Measurements from ENCODE around the gene GAGE12E. TPM values are rescaled to one million over a fixed set of nuclear protein-coding genes. Genes with fewer than 3 reads are reported as not detected.
"Not testable (repeated sequence)": the region's sequence is repeated elsewhere in the genome, so short reads cannot be mapped to it uniquely, and the experiment has no call there.

GAGE12E gene
- not detected for total RNA-seq

GRCh38 chrX:49550989-49551388 lies at the start of gene GAGE12E:
GAGE12E (plus strand) TSS chrX:49551289; CDS start chrX:49552444, 1,155 bp downstream.
- intact Hi-C loops (cut with DNase I); H3K9me3 ChIP-seq; H3K36me3 ChIP-seq (replicated peaks in 1 of 2; ENCODE audit: insufficient read depth in 1 of 2, low read depth in 2 of 2); H3K4me3 ChIP-seq; DNase-seq; ATAC-seq; H3K27me3 ChIP-seq; H3K4me1 ChIP-seq; H3K27ac ChIP-seq: not testable (repeated sequence)
- no CpG with 5 or more reads among the region's 16 CpGs for WGBS, 2 donors

- WGBS, 2 donors, result no CpG with 5 or more reads among the region's 16 CpGs
- intact Hi-C loops (cut with DNase I); H3K27me3 ChIP-seq; H3K36me3 ChIP-seq (replicated peaks in 1 of 2; ENCODE audit: insufficient read depth in 1 of 2, low read depth in 2 of 2); ATAC-seq; H3K4me3 ChIP-seq; H3K27ac ChIP-seq; H3K9me3 ChIP-seq; DNase-seq; H3K4me1 ChIP-seq: not testable (repeated sequence)
Measured at GRCh38 chrX:49531877-49532276, 19.2 kb upstream of the GAGE12E start, which contains the start of gene GAGE12C. GAGE12C (plus strand) TSS chrX:49532177; CDS start chrX:49533332, 1,155 bp downstream.

- DNase-seq; ATAC-seq; H3K9me3 ChIP-seq; H3K4me1 ChIP-seq; H3K36me3 ChIP-seq (replicated peaks in 1 of 2; ENCODE audit: insufficient read depth in 1 of 2, low read depth in 2 of 2); H3K4me3 ChIP-seq; H3K27me3 ChIP-seq; intact Hi-C loops (cut with DNase I); H3K27ac ChIP-seq: not testable (repeated sequence)
- no CpG with 5 or more reads among the region's 16 CpGs for WGBS, 2 donors
Measured at GRCh38 chrX:49541433-49541832, 9.7 kb upstream of the GAGE12E start, which contains the start of gene GAGE12D. GAGE12D (plus strand) TSS chrX:49541733; CDS start chrX:49542888, 1,155 bp downstream.

- H3K36me3 ChIP-seq (replicated peaks in 1 of 2; ENCODE audit: insufficient read depth in 1 of 2, low read depth in 2 of 2); H3K27me3 ChIP-seq; DNase-seq; H3K9me3 ChIP-seq; H3K4me3 ChIP-seq; ATAC-seq; H3K27ac ChIP-seq; H3K4me1 ChIP-seq; intact Hi-C loops (cut with DNase I): not testable (repeated sequence)
- WGBS, 2 donors, result no CpG with 5 or more reads among the region's 16 CpGs
Measured at GRCh38 chrX:49560542-49560941, 9.5 kb downstream of the GAGE12E start, which contains the start of gene GAGE12F. GAGE12F (plus strand) TSS chrX:49560842; CDS start chrX:49561997, 1,155 bp downstream.

- WGBS, 2 donors, result 100% methylated on average over 4 of the region's 11 CpGs; no CpG with 5 or more reads in 1 of the 2 donors
- H3K4me3 ChIP-seq; H3K9me3 ChIP-seq; H3K27ac ChIP-seq; ATAC-seq; intact Hi-C loops (cut with DNase I); H3K36me3 ChIP-seq (replicated peaks in 1 of 2; ENCODE audit: insufficient read depth in 1 of 2, low read depth in 2 of 2); H3K4me1 ChIP-seq; H3K27me3 ChIP-seq: not testable (repeated sequence)
- peak in 1 of 4 donors; percentile 3 for DNase-seq
Measured at GRCh38 chrX:49568728-49569127, 17.6 kb downstream of the GAGE12E start.

GRCh38 chrX:49569152-49569551 lies 18.1 kb downstream of the GAGE12E start:
- H3K4me1 ChIP-seq; H3K27me3 ChIP-seq; H3K36me3 ChIP-seq (replicated peaks in 1 of 2; ENCODE audit: insufficient read depth in 1 of 2, low read depth in 2 of 2); H3K27ac ChIP-seq; H3K9me3 ChIP-seq; intact Hi-C loops (cut with DNase I); ATAC-seq; H3K4me3 ChIP-seq: not testable (repeated sequence)
- WGBS, 2 donors, result 71% methylated on average over 7 of the region's 13 CpGs; no CpG with 5 or more reads in 1 of the 2 donors
- DNase-seq, result peak in 1 of 4 donors; percentile 1

GRCh38 chrX:49570100-49570499 lies 19.0 kb downstream of the GAGE12E start, which contains the start of gene GAGE12G:
GAGE12G (plus strand) TSS chrX:49570400; CDS start chrX:49571555, 1,155 bp downstream.
- H3K4me3 ChIP-seq; H3K36me3 ChIP-seq (replicated peaks in 1 of 2; ENCODE audit: insufficient read depth in 1 of 2, low read depth in 2 of 2); H3K4me1 ChIP-seq; H3K27ac ChIP-seq; intact Hi-C loops (cut with DNase I); H3K27me3 ChIP-seq; DNase-seq; H3K9me3 ChIP-seq; ATAC-seq: not testable (repeated sequence)
- WGBS, 2 donors, result no CpG with 5 or more reads among the region's 16 CpGs

- ATAC-seq; DNase-seq; H3K9me3 ChIP-seq; H3K4me1 ChIP-seq; H3K27me3 ChIP-seq; intact Hi-C loops (cut with DNase I); H3K27ac ChIP-seq; H3K36me3 ChIP-seq (replicated peaks in 1 of 2; ENCODE audit: insufficient read depth in 1 of 2, low read depth in 2 of 2); H3K4me3 ChIP-seq: not testable (repeated sequence)
- WGBS, 2 donors, result no CpG with 5 or more reads among the region's 16 CpGs
Measured at GRCh38 chrX:49579649-49580048, 28.6 kb downstream of the GAGE12E start, which contains the start of gene GAGE12H. GAGE12H (plus strand) TSS chrX:49579949; CDS start chrX:49581104, 1,155 bp downstream.

- no CpG with 5 or more reads among the region's 16 CpGs for WGBS, 2 donors
- ATAC-seq; H3K4me3 ChIP-seq; H3K4me1 ChIP-seq; intact Hi-C loops (cut with DNase I); DNase-seq; H3K36me3 ChIP-seq (replicated peaks in 1 of 2; ENCODE audit: insufficient read depth in 1 of 2, low read depth in 2 of 2); H3K9me3 ChIP-seq; H3K27ac ChIP-seq; H3K27me3 ChIP-seq: not testable (repeated sequence)
Measured at GRCh38 chrX:49589196-49589595, 38.1 kb downstream of the GAGE12E start, which contains the start of gene GAGE2A. GAGE2A (plus strand) TSS chrX:49589496; CDS start chrX:49590651, 1,155 bp downstream.

GRCh38 chrX:49589769-49590478 lies 38.8 kb downstream of the GAGE12E start:
- H3K4me1 ChIP-seq; H3K9me3 ChIP-seq; H3K27me3 ChIP-seq; H3K36me3 ChIP-seq (replicated peaks in 1 of 2; ENCODE audit: insufficient read depth in 1 of 2, low read depth in 2 of 2); H3K27ac ChIP-seq; H3K4me3 ChIP-seq; intact Hi-C loops (cut with DNase I); ATAC-seq: not testable (repeated sequence)
- DNase-seq, result peak in 2 of 4 donors; percentile 6 to 24
- 88 to 89% methylated on average over 27 to 30 of the region's 37 CpGs for WGBS, 2 donors

GRCh38 chrX:49590488-49590887 lies 39.4 kb downstream of the GAGE12E start:
- intact Hi-C loops (cut with DNase I); H3K4me1 ChIP-seq; H3K4me3 ChIP-seq; DNase-seq; H3K9me3 ChIP-seq; ATAC-seq; H3K36me3 ChIP-seq (replicated peaks in 1 of 2; ENCODE audit: insufficient read depth in 1 of 2, low read depth in 2 of 2); H3K27me3 ChIP-seq; H3K27ac ChIP-seq: not testable (repeated sequence)
- WGBS, 2 donors, result 88 to 92% methylated on average over 12 to 15 of the region's 17 CpGs

- intact Hi-C loops (cut with DNase I); H3K27ac ChIP-seq; DNase-seq; H3K4me3 ChIP-seq; H3K9me3 ChIP-seq; H3K4me1 ChIP-seq; ATAC-seq; H3K27me3 ChIP-seq; H3K36me3 ChIP-seq (replicated peaks in 1 of 2; ENCODE audit: insufficient read depth in 1 of 2, low read depth in 2 of 2): not testable (repeated sequence)
- WGBS, 2 donors, result no CpG with 5 or more reads among the region's 16 CpGs
Measured at GRCh38 chrX:49598720-49599119, 47.6 kb downstream of the GAGE12E start, which contains the start of gene GAGE1. GAGE1 (plus strand) TSS chrX:49599020; CDS start chrX:49600175, 1,155 bp downstream.

All from body of pancreas (tissue), 4 donors.